IMR-90 (cell line): Measurements from ENCODE around the gene PTCH2. TPM values are rescaled to one million over a fixed set of nuclear protein-coding genes. Genes with fewer than 3 reads are reported as not detected.

Source experiments
- microRNA-seq, 2 experiments: library from miRNA; stranded (forward) in 1 of 2; unstranded in 1 of 2; fragments of 10-50 nt in 1 of 2; fragments of <30 nt in 1 of 2; gene quantifications in 1 of 2; microRNA quantifications in 1 of 2; one replicate each; pipeline versions ENCODE3 to v1.1.0; 2013 to 2020; ENCODE audit not compliant: insufficient read depth in 1 of 2, insufficient read length in 1 of 2, unreplicated experiment in 1 of 2
- polyA plus RNA-seq, 3 experiments: library from polyadenylated mRNA; depleted of rRNA; stranded (reverse); fragments of >200 nt; gene quantifications; 2 replicates each; pipeline ENCODE4 v1.2.3, GENCODE V29; 2012; ENCODE audit warnings: low replicate concordance in 1 of 3
- small RNA-seq, 5 experiments: library from RNA; depleted of rRNA; stranded (forward); fragments of <200 nt; gene quantifications; one replicate each; pipeline ENCODE3, GENCODE V24; 2012
- total RNA-seq: library from RNA; depleted of rRNA; stranded (reverse); fragments of >200 nt; gene quantifications from 2 replicates; pipeline ENCODE4 v1.2.3, GENCODE V29; 2012; rRNA removed

Gene PTCH2
- total and polyA plus RNA-seq, 2 of the 4 experiments (the other 2 are of a cell fraction), result under 0.01 to 0.56 TPM

Small RNA genes lying within 50 kb of the gene (microRNA-seq; reads per million reads assigned to microRNA genes)
- gene AL136380.1 (ENCODE audit: insufficient read depth, insufficient read length), result not detected
- gene SNORD38A (ENCODE audit: insufficient read depth, insufficient read length), result 407 reads per million, percentile 89 among the genes with 10 or more reads in this experiment
- not detected for gene SNORD38B (ENCODE audit: insufficient read depth, insufficient read length)
- gene SNORD46 (ENCODE audit: insufficient read depth, insufficient read length), result 55.8 reads per million, percentile 76 among the genes with 10 or more reads in this experiment
- gene SNORD55 (ENCODE audit: insufficient read depth, insufficient read length), result not detected

Small RNA genes lying within 50 kb of the gene (small RNA-seq; reads per million reads assigned to genes)
- gene AL136380.1, result 0 to 0.11 (median 0) reads per million in 5 experiments
- gene SNORD38A, result 158 to 2,721 (median 1,547) reads per million in 5 experiments
- 0 reads per million in 5 experiments for gene SNORD38B
- gene SNORD46, result 0.15 to 24.9 (median 2.0) reads per million in 5 experiments
- 0 reads per million in 5 experiments for gene SNORD55

Other genes with a start within 250 kb of the PTCH2 start
- gene TMEM53, start 168.8 kb downstream of the PTCH2 start, total RNA-seq, result 2.2 and 2.7 TPM in 2 replicates
- 6.3 and 8.1 TPM in 2 replicates for gene TMEM53, start 168.8 kb downstream of the PTCH2 start, polyA plus RNA-seq (2012; rRNA removed)
- 0.28 and 0.36 TPM in 2 replicates for gene ARMH1, start 168.5 kb downstream of the PTCH2 start, total RNA-seq
- gene ARMH1, start 168.5 kb downstream of the PTCH2 start, polyA plus RNA-seq (2012; rRNA removed), result 0.72 and 1.1 TPM in 2 replicates
- not detected in 2 replicates for gene RNU5D-1, start 112.1 kb downstream of the PTCH2 start, total RNA-seq
- gene RNU5D-1, start 112.1 kb downstream of the PTCH2 start, polyA plus RNA-seq (2012; rRNA removed), result not detected in 2 replicates
- gene KIF2C, start 103.4 kb downstream of the PTCH2 start, total RNA-seq, result 40.5 and 45.0 TPM in 2 replicates
- gene KIF2C, start 103.4 kb downstream of the PTCH2 start, polyA plus RNA-seq (2012; rRNA removed), result 30.7 and 31.6 TPM in 2 replicates
- gene RPS8, start 67.7 kb downstream of the PTCH2 start, total RNA-seq, result 1,837 and 2,171 TPM in 2 replicates
- gene RPS8, start 67.7 kb downstream of the PTCH2 start, polyA plus RNA-seq (2012; rRNA removed), result 2,128 and 2,255 TPM in 2 replicates
- not detected in 2 replicates for gene BEST4, start 55.1 kb downstream of the PTCH2 start, total RNA-seq
- 0.07 and 0.16 TPM in 2 replicates for gene BEST4, start 55.1 kb downstream of the PTCH2 start, polyA plus RNA-seq (2012; rRNA removed)
- gene PLK3, start 42.9 kb downstream of the PTCH2 start, total RNA-seq, result 15.3 and 15.8 TPM in 2 replicates
- 51.6 and 52.5 TPM in 2 replicates for gene PLK3, start 42.9 kb downstream of the PTCH2 start, polyA plus RNA-seq (2012; rRNA removed)
- gene DYNLT4, start 35.9 kb downstream of the PTCH2 start, total RNA-seq, result 0.56 TPM in 1 of 2 replicates, not detected in the other
- gene DYNLT4, start 35.9 kb downstream of the PTCH2 start, polyA plus RNA-seq (2012; rRNA removed), result not detected in 2 replicates
- gene BTBD19, start 34.7 kb downstream of the PTCH2 start, total RNA-seq, result 0.56 and 0.90 TPM in 2 replicates
- 16.0 and 17.2 TPM in 2 replicates for gene BTBD19, start 34.7 kb downstream of the PTCH2 start, polyA plus RNA-seq (2012; rRNA removed)
- gene EIF2B3, start 143.3 kb upstream of the PTCH2 start, total RNA-seq, result 63.3 and 77.8 TPM in 2 replicates
- gene EIF2B3, start 143.3 kb upstream of the PTCH2 start, polyA plus RNA-seq (2012; rRNA removed), result 33.7 and 36.6 TPM in 2 replicates
- 12.2 and 14.4 TPM in 2 replicates for gene HECTD3, start 168.1 kb upstream of the PTCH2 start, total RNA-seq
- gene HECTD3, start 168.1 kb upstream of the PTCH2 start, polyA plus RNA-seq (2012; rRNA removed), result 39.5 and 44.1 TPM in 2 replicates
- gene UROD, start 169.0 kb upstream of the PTCH2 start, total RNA-seq, result 165 and 220 TPM in 2 replicates
- gene UROD, start 169.0 kb upstream of the PTCH2 start, polyA plus RNA-seq (2012; rRNA removed), result 224 and 247 TPM in 2 replicates